Measurements from ENCODE around the gene RBPJ.

The RBPJ gene

GRCh38 chr4:26406346-26406975 lies 85.6 kb downstream of the RBPJ start:
- no peak for TF ChIP-seq CTCF (IDR thresholded peaks at IDR 0.05)

- TF ChIP-seq CTCF (IDR thresholded peaks at IDR 0.05) = no peak
These were observed 86.7 kb downstream of the RBPJ start for GRCh38 chr4:26407476-26407875.

DNA sequence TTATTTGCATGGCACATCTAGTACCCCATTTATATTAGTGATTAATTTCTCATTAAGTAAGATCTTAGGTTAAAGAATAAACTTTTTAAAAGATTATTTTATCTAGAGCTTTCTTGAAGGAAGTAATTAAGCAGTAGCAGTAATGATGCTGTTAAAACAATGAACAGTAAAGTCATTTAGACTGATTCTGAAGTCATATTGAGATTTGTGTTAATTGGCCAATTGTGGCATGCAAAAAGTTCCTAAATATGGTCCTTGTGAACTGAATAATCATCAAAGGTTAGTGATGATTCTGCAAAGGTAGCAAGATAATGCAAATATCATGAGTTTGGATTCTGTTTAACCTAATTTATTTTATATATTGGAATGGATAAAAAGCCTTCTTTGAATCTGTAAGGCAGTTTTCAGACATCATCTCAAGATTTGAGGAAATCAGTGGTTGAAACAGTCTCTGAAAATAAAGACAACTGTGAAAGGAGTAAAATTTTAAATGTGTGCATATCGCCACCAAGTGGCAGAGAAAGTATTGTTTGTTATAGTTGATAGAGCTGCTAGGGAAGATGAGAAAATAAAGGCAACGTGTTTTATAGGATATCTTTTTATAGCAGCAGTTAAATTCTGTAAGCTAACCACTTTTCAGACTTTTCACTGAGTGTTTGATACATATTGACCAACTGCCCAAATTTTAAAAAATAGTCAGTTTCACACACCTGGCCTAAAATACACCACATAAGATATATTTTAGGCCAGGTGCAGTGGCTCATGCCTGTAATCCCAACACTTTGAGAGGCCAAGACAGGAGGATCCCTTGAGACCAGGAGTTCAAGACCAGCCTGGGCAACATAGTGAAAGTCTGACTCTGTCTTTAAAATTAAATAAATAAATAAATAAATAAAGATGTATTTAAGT lies 89.8 kb downstream of the RBPJ start:
- TF ChIP-seq CTCF (IDR thresholded peaks at IDR 0.05) = peak; percentile 66

- TF ChIP-seq CTCF (IDR thresholded peaks at IDR 0.05) = no peak
These were observed 91.9 kb downstream of the RBPJ start for GRCh38 chr4:26412381-26413372.

DNA sequence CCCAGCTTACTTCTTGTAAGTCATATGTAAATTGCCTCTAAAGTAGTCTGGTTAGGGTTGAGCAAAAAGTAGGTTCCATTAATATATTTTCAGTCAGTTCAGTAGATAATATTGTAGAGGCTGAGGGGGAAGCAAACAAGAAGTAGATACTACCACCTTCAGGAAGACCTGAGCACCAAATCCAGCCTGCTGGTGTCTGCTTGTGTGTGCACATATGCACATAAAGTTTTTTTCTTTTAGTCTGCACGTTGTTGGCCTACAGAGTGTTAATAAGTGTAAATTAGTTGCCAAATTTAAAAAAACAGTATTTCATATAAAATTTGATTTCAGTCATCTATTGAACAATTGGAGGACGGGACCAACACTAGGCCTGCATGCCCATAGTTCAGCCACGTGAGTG lies 92.8 kb downstream of the RBPJ start:
- TF ChIP-seq CTCF (IDR thresholded peaks at IDR 0.05) = no peak

DNA sequence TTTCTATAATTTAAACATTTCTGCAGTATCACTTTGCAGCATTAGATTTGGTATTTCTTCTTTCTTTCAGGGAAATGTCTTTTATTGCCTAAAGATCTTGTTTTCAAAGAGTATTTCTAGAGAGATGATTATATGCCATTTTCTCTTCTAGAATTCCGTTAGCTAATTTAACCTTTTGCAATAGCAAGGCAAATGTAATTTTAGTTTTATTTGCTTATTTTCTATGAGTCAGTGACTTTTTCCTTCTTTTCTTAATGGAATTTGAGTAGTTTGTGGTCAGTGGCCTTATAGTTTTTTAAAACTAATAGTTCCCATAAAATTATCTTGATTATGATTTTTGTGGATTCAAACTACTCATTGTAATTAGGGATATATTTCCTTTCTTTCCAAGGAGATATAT lies 97.3 kb downstream of the RBPJ start:
- no peak for TF ChIP-seq CTCF (IDR thresholded peaks at IDR 0.05)

DNA sequence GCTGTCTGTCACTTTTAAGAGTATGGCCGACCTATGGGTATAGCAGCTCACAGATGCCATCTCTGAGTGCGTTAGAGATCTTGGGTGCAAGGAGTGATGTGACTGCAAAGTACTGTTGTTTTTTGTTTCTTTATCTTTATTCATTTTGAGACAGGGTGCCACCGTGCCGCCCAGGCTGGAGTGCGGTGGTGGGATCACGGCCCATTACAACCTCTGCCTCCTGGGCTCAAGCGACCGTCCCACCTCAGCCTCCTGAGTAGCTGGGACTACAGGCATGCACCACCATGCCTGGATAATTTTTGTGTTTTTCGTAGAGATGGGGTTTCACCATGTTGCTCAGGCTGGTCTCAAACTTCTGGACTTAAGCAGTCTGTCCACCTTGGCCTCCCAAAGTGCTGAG lies 98.0 kb downstream of the RBPJ start:
- TF ChIP-seq CTCF (IDR thresholded peaks at IDR 0.05) = no peak
